GM21619 (cell line): ENCODE results near the gene CD320.
"Not testable (repeated sequence)": the region's sequence is repeated elsewhere in the genome, so short reads cannot be mapped to it uniquely, and the experiment has no call there.

Experiments
- ATAC-seq: cut with Tn5 transposase; IDR thresholded peaks from one replicate; pipeline ENCODE4 v1.9.1; 2021; ENCODE audit not compliant: unreplicated experiment

The CD320 gene

DNA sequence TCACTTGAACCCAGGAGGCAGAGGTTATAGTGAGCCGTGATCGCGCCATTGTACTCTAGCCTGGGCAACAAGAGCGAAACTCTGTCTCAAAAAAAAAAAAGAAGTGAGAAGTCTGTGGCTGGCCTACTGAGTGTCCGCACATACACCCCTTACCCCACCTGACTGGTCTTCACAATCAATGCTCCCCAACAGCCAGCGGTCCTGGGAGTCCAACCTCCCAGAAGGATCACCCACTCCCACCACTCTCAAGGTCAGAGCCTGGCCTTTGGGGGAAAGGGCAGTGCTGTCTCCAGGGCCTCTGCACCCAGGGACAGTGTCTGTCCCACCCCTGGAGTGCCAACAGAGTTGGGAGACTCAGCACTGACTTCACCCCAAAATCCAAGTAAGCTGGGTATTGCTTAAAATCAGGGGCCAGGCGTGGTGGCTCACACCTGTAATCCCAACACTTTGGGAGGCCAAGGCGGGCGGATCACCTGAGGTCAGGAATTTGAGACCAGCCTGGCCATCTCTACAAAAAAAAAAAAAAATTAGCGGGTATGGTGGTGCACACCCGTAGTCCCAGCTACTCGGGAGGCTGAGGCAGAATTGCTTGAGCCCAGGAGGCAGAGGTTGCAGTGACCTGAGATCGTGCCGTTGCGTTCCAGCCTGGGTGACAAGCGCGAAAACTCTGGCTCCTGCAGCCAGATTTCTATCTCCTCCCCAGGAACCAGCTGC, 2.3 kb upstream of the CD320 start:
- no peak for ATAC-seq

GRCh38 chr19:8308891-8309291, 733 bp upstream of the CD320 start:
- ATAC-seq, result no peak

- ATAC-seq, result no peak
Measured at GRCh38 chr19:8307400-8307964, 676 bp downstream of the CD320 start.

GRCh38 chr19:8306235-8307054, 1.7 kb downstream of the CD320 start:
- no peak for ATAC-seq

GRCh38 chr19:8305798-8306197, 2.4 kb downstream of the CD320 start:
- no peak for ATAC-seq

- no peak for ATAC-seq
Measured at GRCh38 chr19:8304841-8305621, 3.1 kb downstream of the CD320 start.

- no peak for ATAC-seq
Measured at GRCh38 chr19:8302734-8303133, 5.4 kb downstream of the CD320 start.

DNA sequence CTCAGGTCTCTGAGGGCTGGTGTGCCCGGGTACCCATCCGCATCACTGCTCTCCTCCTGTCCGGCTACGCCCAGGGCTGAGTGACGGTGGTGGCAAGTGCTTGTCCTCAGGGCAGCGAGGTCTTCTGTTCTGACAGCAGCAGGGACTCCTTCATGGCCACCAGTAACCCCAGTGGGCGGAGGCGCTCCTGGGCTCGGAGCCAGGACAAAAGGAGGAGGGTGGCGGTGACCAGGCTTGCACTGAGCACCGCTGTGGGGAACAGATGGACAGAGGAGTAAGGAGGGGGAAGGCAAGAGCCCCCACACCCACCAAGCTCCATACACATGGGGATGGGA, 5.8 kb downstream of the CD320 start:
- ATAC-seq, result no peak

- ATAC-seq, result not testable (repeated sequence)
Measured at GRCh38 chr19:8291337-8291736, 16.8 kb downstream of the CD320 start.

- not testable (repeated sequence) for ATAC-seq
Measured at GRCh38 chr19:8276508-8276907, 31.6 kb downstream of the CD320 start.

GRCh38 chr19:8269724-8270123, 38.4 kb downstream of the CD320 start:
- no peak for ATAC-seq

DNA sequence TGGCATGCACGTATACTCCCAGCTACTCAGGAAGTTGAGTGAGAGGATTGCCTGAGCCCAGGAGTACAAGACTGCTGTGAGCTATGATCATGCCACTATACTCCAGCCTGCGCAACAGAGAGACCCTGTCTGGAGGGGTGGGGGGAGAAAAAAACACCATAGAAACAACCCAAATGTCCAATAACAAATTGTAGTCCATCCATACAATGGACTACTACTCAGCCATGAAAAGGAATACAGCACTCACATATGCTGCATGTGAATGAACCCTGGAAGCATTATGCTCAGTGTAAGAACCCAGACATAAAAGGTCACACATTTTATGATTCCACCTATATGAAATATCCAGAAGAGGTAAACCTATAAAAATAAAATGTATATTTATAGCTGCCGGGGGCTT, 42.3 kb downstream of the CD320 start:
- ATAC-seq, result no peak

GRCh38 chr19:8264248-8264647, 43.9 kb downstream of the CD320 start:
- not testable (repeated sequence) for ATAC-seq

DNA sequence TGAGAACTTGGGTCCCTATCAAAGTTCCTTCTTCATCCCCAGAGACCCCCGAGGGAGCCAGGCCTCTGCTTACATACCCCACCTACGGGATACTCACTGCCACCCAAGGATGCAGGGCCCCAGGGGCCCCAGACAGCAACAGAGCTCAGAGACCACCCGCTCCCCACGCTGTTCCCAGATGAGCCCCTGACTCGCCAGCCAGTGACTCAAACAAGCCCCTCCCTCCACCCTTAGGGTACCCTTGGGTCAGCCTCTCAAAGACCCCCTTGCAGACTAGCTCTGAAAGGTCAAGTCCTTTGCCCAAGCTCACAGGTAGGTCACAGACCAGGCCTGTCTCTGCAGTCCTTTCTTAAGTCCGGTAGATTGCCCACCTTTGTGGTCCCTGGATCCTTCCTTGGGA, 45.7 kb downstream of the CD320 start:
- no peak for ATAC-seq

- ATAC-seq, result no peak
Measured at GRCh38 chr19:8261881-8262280, 46.3 kb downstream of the CD320 start.

DNA sequence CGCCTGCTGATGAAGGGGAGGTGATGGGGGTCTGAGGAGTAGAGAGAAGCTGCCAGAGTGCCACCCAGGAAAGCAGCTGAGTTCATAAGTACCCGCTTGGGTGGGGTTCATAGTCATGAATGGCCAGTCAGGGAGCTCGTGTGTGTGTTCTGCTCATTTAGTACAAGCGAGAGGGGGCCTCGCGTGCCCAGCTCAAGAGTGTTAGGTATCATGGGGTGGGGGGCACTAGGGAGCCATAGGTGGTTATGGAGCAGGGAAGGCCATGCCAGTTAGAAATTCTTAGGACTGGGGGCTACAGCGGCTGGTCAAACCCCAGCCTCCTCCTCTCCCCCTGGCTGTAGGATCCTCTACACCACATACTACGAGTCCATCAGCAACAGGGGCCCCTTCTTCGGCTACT, 46.8 kb downstream of the CD320 start:
- no peak for ATAC-seq

GRCh38 chr19:8259922-8260247, 48.3 kb downstream of the CD320 start:
- ATAC-seq, result no peak

DNA sequence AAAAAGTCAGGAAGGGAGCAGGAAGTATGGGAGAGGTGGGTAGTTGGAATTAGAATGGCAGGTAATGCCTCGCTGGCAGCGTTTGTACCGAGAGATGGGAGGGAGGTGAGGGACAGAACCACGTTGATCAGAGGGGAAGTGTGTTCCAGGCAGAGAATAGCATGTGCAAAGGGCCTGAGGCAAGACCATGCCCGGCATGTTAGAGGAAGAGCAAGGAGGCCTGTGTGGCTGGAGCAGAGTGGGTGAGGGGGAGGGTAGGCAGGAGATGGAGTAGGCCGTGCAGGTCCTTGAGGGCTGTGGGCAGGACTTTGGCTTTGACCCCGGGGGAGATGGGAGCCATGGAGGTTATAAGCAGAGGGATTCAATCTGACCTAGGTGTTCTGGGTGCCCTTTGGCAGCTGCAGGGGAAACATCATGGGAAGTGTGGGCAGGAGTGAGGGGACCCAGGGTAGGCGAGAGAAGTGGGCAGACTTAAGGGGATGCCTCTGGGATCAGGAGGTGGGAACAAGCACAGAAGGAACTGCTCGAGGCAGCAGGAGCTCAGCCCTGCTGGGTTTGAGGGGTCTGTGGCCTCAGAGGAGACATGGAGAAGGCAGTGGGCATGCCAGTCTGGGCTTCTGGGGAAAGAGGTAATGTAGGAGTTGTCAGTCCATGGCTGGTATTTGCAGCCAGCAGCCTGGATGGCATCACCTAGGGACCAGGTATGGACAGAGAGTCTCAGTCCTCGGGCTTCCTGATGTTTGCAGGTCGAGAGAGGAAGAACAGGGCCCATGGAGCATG, 48.8 kb downstream of the CD320 start:
- no peak for ATAC-seq

DNA sequence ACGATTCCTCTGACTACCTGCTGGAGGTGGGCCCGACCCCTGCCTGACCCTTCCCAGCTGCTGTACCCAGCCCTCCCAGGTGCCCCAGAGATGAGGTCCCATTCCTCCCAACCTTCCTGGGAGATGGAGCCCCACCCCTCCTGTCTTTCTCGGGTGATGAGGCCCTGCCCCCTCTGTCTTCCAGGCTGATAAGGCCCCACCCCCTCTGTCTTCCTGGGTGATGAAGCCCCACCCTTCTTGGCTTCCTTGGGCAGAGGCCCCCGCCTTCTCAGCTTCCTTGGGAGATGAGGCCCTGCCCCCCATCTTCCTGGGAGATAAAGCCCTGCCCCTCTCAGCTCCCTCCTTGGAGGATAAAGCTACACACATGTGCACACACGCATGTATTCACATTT, 51.1 kb downstream of the CD320 start:
- ATAC-seq, result no peak

DNA sequence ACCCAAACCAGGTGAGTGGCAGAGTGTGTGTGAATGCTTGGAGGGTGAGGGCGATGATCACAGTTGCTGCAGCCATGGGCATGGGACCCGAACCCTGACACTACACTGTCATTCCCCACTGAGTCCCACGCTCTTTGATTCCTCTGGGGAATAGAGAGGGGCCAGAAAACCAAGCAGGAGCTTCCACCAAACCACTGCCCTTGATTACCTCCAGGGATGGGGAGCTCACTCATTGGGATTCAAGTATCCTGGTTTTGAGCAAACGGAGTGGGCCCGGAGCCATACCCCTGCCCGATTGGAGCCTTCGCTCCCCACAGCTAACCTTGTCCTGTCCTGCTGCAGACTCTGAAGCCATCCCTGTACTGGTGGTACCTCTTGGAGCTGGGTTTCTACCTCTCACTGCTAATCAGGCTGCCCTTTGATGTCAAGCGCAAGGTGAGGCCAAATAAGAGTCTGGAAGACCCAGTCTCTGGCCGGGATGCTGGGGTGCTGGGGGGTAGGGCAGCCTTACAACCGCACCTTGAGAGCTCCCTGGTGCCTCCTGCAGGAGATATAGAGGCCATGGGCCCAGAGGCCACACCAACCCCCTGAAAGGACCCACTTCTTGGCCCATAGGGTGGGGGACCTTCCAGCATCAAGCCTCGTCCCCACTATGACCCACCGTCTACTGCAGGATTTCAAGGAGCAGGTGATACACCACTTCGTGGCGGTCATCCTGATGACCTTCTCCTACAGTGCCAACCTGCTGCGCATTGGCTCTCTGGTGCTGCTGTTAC, 51.7 kb downstream of the CD320 start:
- ATAC-seq, result no peak
